GM21447 (cell line): ENCODE results near the gene HAND1.

Source experiments
- ATAC-seq: cut with Tn5 transposase; IDR thresholded peaks from one replicate; pipeline ENCODE4 v1.9.1; 2021; ENCODE audit not compliant: unreplicated experiment

The HAND1 gene

DNA sequence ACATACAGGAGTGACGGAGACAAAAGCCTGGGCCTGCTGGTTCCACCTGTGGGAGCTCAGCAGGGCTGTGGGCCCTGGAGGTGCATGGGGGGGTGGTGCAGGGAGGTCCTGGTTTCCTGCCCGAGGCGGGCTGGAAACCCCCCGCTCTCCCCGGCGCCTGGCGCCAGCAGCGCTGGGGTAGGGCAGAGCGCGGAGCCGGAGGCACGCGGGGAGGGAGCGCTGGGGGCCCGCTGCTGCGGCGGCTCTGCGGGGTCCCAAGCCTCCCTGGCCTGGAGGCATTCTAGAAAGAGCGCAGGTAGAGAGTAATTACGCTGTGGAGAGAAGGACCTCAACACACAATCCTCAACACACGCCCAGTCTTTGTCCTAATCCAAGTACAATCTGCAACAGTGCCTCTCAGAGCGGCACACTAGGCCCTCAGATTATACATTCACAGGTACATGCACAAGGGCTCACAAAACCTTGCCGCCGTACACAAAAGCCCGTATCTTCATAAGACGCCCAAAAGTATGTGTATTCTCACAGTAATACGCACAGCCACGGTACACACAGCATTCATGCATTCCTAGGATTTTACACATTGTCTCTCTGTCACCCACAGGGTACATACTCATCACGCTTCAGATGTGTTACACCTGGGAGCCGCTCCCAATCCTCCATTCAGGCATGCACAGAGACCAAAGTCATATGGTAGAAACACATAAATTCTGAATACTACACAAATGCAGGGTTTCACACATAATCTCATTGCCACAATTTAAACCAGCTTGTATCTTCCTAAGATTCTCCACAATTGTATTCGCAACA is 2.1 kb upstream of the HAND1 start:
- no peak for ATAC-seq

GRCh38 chr5:154479160-154479943 is 1.3 kb upstream of the HAND1 start:
- no peak for ATAC-seq

DNA sequence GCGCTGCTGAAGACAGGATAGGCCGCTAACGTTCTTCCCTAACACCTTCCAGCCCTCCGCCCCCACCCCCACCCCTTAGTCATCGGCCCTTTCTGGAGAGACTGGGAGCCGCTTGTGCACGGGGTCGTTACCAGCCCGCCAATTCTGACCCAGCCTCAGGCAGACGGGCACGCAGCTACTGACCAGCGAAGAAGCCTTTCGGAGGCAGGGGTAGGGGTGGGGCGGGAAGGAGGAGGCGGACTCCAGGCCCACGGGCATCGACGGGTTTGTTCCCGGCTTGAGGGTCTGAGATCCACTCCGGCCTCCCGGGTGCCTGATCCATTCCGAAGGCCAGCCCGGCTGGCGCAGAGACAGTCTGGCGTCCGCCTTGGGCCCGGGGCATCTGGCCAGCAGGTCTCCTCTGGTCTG is 729 bp upstream of the HAND1 start:
- no peak for ATAC-seq

- ATAC-seq = no peak
Measured at GRCh38 chr5:154477382-154478223, 424 bp downstream of the HAND1 start.

- ATAC-seq = no peak
Measured at GRCh38 chr5:154476354-154477205, 1.4 kb downstream of the HAND1 start.

DNA sequence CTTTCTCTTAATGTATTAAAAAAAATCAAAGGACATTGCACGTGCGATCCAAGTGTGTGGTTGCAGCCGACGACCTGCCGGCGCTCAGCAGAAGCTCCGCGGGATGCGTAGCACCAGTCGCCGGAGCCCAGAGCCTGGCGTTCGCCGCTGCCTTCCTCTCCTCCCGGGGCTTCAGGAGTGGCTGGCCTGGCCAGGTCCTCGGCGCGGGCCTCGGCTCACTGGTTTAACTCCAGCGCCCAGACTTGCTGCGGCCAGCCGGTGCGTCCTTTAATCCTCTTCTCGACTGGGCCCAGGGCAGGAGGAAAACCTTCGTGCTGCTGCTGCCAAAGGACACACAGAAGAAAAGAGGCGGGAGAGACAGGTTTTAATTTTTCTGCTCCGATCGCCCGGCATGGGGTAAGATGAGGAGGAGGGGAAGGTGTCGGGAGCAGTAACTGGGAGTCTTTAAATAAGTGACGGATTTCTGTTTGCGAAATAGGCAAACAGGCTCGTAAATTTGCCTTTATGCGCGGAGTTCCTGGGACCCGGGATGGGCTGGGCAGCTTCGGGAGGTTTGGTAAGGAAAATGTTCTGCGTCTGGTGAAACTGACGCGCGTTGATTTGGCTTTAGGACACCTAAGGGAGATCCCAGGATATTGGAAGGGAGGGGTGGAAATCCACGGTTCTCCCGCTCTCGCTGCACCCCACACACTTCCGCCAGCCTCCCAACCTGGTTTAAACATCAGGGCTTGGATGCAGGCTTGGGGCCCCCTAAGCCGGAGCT is 2.3 kb downstream of the HAND1 start:
- ATAC-seq = no peak

DNA sequence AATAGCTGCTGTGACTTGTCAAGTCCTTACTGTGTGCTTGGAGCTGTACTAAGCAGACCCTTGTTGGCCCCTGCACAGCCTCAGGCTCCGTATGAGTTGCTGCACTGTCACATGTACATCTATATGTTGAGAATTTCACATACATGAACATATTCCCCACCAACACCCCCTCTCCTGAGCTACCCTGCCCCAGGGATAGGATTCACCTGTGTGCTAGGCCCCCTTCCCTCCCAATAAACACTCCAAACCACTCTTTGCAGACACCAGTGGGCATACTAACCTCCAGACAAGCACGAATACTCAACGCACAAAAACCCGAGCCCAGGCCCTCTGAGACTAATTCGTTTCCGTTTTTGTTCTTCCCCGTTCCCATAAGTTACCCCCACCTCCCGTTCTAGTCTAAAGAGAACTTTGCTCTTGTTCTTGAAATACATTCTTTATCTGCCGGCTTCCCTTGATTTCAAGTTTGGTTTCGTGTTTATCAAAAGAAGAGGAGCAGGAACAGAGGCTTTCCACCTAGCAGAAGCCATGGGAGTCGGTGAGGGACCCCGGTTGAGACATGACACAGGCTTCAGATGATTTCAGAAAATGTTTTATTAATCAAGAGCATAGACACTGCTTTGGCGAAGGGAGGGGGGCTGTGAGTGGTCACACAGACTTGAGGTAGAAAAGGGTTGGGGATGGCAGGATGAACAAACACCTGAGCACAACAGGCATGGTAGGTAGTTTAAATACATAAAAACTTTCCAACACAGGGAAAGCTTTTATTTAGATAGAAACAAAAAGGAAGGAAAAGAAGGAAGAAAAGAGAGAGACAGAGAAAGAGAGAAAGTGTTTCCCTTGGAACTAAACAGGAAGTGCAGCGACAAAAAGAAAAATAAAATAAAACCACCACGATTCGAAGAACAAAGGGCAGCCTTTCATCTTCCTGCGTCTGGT is 3.4 kb downstream of the HAND1 start:
- no peak for ATAC-seq

- no peak for ATAC-seq
Measured at GRCh38 chr5:154473581-154474283, 4.3 kb downstream of the HAND1 start.

DNA sequence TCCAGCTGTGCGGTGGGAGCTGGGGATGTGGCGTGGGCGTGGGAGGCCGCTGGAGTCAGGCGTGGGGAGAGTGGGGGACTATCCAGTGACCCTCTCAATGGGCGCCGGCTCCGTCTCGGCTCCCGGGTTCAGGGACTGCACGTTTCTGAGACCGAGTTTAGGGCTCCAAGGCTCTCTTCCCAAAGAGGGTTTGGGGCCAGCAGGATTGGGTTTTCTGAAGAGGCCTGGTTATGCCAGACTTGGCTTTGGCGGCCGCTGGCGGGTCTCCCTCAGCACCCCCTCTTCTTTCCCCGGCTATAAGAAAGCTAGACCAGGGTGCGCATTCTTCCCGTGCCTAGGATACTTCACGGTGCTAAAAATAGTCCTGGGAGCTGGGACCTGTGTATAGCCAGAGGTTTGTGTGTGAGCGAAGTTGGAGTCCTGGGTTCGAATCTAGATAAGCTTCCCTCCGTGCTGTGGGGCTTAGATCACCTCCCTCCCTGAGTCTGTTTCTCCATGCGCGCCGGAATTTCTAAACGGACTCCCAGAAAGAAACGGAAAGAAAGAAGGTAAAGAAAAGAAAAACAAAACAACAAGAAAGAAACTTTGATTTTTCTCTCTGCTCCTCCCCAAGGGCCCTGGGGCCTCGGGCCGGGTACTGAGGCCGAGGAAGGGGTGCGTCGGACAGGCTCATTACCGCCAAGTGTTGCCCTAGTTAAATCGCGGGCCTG is 5.0 kb downstream of the HAND1 start:
- no peak for ATAC-seq

GRCh38 chr5:154470947-154471870 is 6.8 kb downstream of the HAND1 start:
- no peak for ATAC-seq

DNA sequence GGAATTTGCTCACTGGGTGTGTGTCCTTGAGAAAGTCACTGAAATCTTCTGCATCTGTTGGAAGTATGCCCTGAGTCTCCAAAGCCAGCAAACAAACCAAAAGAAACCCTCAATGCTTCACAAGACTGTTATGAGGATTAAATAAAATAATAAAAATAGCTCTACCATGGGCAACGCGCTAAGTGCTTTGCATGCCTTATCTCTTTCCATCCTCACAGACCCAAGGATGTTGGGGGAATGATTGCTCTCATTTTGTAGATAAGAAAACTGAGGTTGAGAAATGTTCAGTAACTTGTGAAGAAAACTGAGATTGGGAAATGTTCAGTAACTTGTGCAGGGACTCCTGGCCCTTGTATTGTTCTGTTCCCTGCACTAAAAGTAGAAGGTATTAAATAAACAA is 7.9 kb downstream of the HAND1 start:
- ATAC-seq = no peak

DNA sequence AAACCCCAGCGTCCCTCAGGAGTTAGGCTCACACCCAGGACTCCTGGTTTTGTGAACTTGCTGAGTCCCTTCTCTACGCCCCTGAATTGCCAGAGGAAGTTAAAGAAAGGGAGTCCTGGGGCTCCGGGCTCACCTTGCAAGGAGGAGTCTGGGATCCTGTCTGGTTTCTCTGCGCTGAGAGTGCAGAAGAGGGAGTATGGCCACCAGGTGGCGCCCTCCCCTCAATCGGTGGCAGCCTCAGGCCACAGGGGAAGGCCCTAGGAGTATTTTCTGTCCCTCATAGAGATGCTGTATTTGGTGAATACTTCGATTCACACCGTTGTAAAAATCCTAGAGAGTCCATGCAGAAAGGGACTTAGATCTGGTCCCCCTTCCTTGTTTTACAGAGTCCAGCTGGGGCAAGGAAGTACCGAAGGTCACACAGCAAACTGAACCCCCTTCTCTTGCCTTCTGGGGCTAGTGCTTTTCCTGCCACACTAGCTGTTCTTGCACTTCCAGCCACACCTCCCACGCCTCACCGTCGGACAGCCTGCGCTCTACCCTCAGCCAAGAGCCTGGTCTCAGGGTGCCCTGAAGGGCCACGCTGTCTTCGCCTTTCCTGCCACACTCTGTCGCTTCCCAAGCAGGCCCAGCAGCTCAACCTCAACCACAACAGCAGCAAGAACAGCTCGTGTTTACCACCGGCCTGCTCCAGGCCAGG is 10.2 kb downstream of the HAND1 start:
- peak; percentile 86 for ATAC-seq

DNA sequence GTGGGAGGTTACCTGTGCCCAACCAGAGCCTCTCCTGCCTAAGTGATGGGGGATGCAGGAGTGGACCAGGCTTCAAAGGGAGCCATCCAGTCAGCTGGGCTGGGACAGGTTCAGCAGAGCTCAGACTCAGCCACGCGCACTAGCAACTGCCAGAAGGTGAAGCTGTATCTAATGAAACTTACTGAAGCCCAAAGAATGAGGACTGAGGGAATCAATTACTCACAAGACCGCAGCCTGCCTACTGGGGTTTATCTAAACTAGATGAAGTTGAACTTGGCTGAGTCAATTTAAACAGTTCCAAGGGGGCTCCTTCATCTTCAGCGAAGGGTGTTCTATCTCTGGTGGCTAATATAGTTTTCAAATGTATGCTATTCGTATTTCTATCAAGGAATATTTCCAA is 11.4 kb downstream of the HAND1 start:
- no peak for ATAC-seq

DNA sequence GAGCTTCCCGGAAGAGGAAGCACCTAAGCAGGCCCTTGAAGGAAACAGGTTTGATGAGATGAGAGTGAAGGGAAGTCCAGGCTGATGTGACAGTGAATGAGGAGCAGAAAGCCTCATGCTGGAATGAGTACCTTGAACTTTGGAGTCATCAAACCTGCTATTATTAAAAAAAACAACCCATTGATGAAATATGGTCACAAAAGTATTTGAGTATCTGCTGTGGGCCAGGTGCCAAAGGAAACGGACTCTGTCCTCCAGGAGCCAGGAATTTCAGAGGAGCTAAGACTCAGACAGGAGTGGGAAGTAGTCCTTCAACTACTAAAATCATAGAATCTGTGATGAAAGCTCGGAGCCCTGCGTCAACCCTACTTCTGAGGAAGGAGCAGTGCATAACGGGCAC is 11.9 kb downstream of the HAND1 start:
- no peak for ATAC-seq

DNA sequence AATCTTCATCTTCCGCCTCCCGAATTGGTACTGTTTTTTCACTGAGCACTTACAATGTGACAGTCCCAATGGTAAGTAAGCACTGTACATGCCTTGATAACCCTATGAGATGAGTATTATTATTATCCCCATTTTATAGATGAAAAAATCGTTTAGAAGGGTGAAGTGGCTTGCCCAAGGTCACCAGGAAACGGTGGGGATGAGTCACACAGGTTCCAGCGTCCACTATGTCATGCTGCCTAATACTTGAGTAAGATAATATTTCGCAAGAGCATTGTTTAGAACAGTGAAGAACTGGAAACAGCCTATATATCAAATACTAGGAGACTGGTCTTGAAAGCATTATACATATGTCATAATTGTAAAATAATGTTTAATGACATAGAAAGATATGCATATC is 12.9 kb downstream of the HAND1 start:
- no peak for ATAC-seq

DNA sequence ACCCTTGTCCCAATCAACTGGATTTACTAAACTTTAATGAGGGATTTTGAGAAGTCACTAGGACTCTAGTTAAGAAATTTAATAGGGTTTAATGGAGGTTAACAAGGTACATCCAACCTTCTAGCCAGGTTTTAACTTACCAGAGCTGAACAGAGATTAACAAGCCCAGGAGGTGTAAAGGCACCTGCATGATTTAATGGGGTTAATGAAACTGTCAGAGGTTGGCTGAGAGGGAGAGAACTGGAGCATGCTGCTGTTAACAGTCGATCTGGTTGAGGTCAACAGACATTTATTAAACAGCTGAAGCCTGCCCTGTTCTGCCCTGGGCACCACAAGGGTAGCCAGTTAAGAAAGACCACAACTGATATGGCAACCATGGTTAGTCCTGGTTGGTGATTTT is 13.6 kb downstream of the HAND1 start:
- ATAC-seq = no peak
